GM23338 (cell line): ENCODE measurements around the gene TRAF3IP3. TPM values are rescaled to one million over a fixed set of nuclear protein-coding genes. Genes with fewer than 3 reads are reported as not detected.

Source experiments
- ATAC-seq: fragments of 200-7000 bp; cut with Tn5 transposase; 3 replicates; pipeline ENCODE4 v1.9.1; 2020
- DNase-seq: peaks from one replicate; pipeline ENCODE4 v3.0.0-alpha.2; 2015; ENCODE audit warnings: low spot score
- H2AFZ ChIP-seq: fragments of 200-600 bp; sonication (generic); 2 replicates; pipeline ENCODE4 v1.8.0; 2016; ENCODE audit warnings: antibody characterized with exemption, mild to moderate bottlenecking, moderate library complexity
- H3F3A ChIP-seq: fragments of 200-600 bp; sonication (generic); replicated peaks from 2 replicates; pipeline ENCODE4 v1.8.0; 2017; ENCODE audit warnings: antibody characterized with exemption, mixed run types, low read depth
- H3K27ac ChIP-seq: fragments of 200-600 bp; sonication (generic); 2 replicates; pipeline ENCODE4 v1.6.1; 2016; ENCODE audit warnings: low read depth
- H3K27me3 ChIP-seq: fragments of 200-600 bp; sonication (generic); 2 replicates; pipeline ENCODE4 v1.8.0; 2016; ENCODE audit warnings: mild to moderate bottlenecking, mixed run types, moderate library complexity; ENCODE audit not compliant: insufficient read depth
- H3K36me3 ChIP-seq: fragments of 200-600 bp; sonication (generic); 2 replicates; pipeline ENCODE4 v1.8.0; 2016; ENCODE audit warnings: mild to moderate bottlenecking; ENCODE audit not compliant: insufficient read depth
- H3K4me1 ChIP-seq: fragments of 200-600 bp; sonication (generic); 2 replicates; pipeline ENCODE4 v1.8.0; 2016; ENCODE audit warnings: mild to moderate bottlenecking, moderate library complexity; ENCODE audit not compliant: insufficient read depth
- H3K4me2 ChIP-seq: fragments of 200-600 bp; sonication (generic); 2 replicates; pipeline ENCODE4 v1.7.1; 2017; ENCODE audit warnings: mixed run types
- H3K4me3 ChIP-seq: fragments of 200-600 bp; sonication (generic); 2 replicates; pipeline ENCODE4 v1.6.1; 2016; ENCODE audit warnings: mixed run types
- H3K79me2 ChIP-seq: fragments of 200-600 bp; sonication (generic); replicated peaks from 2 replicates; pipeline ENCODE4 v1.8.0; 2017; ENCODE audit warnings: mild to moderate bottlenecking; ENCODE audit not compliant: insufficient read depth
- H3K9me2 ChIP-seq: fragments of 200-600 bp; sonication (generic); 2 replicates; pipeline ENCODE4 v1.8.0; 2017; ENCODE audit not compliant: insufficient read depth
- H4K20me1 ChIP-seq: fragments of 200-600 bp; sonication (generic); replicated peaks from 2 replicates; pipeline ENCODE4 v1.8.0; 2017; ENCODE audit warnings: mild to moderate bottlenecking; ENCODE audit not compliant: insufficient read depth
- H3K27ac Mint-ChIP-seq: 2 replicates; pipeline ENCODE4 v1.8.0; 2020; ENCODE audit warnings: inconsistent platforms, mild to moderate bottlenecking, moderate library complexity, mixed read lengths
- H3K27me3 Mint-ChIP-seq: 3 replicates; pipeline ENCODE4 v1.8.0; 2022; ENCODE audit warnings: low read depth, mild to moderate bottlenecking, moderate library complexity, mixed read lengths, inconsistent platforms; ENCODE audit not compliant: insufficient read depth, poor library complexity
- H3K36me3 Mint-ChIP-seq: 3 replicates; pipeline ENCODE4 v1.8.0; 2021; ENCODE audit warnings: low read depth, mild to moderate bottlenecking, inconsistent platforms, moderate library complexity, mixed read lengths
- H3K4me1 Mint-ChIP-seq: 3 replicates; pipeline ENCODE4 v1.8.0; 2020; ENCODE audit warnings: mild to moderate bottlenecking, inconsistent platforms, mixed read lengths
- H3K4me3 Mint-ChIP-seq: 3 replicates; pipeline ENCODE4 v1.8.0; 2021; ENCODE audit warnings: moderate library complexity, mild to moderate bottlenecking, inconsistent platforms, mixed read lengths
- H3K9me3 Mint-ChIP-seq: 3 replicates; pipeline ENCODE4 v1.8.0; 2020; ENCODE audit warnings: moderate library complexity, mild to moderate bottlenecking, inconsistent platforms, mixed read lengths
- CREB1 ChIP-seq: fragments of 250-450 bp; sonication (Bioruptor Pico); IDR thresholded peaks from 2 replicates; pipeline ENCODE4 v1.5.0; 2020; ENCODE audit warnings: low read depth, mild to moderate bottlenecking, moderate library complexity
- ETS1 ChIP-seq: IDR thresholded peaks from 2 replicates; pipeline ENCODE4 v1.6.1; 2016; ENCODE audit warnings: antibody characterized with exemption
- JUNB ChIP-seq: IDR thresholded peaks from one replicate; pipeline ENCODE4 v1.6.1; 2016; ENCODE audit warnings: antibody characterized with exemption; ENCODE audit not compliant: unreplicated experiment
- NANOG ChIP-seq: IDR thresholded peaks from 2 replicates; pipeline ENCODE4 v1.6.1; 2016; ENCODE audit warnings: antibody characterized with exemption, borderline replicate concordance
- REST ChIP-seq: IDR thresholded peaks from one replicate; pipeline ENCODE4 v1.6.1; 2018; ENCODE audit warnings: antibody characterized with exemption; ENCODE audit not compliant: unreplicated experiment
- ZNF331 ChIP-seq: fragments of 250-450 bp; sonication (Bioruptor Pico); IDR thresholded peaks from 2 replicates; pipeline ENCODE4 v1.5.0; 2020; ENCODE audit warnings: low read depth, mild to moderate bottlenecking, moderate library complexity
- ZNF462 ChIP-seq: fragments of 250-450 bp; sonication (Bioruptor Pico); IDR thresholded peaks from 2 replicates; pipeline ENCODE4 v1.5.0; 2020; ENCODE audit warnings: mild to moderate bottlenecking, moderate library complexity
- polyA plus RNA-seq: library from polyadenylated mRNA; unstranded; fragments of >200 nt; fragmentation: Nextera tagmentation; extraction: Ambion mirVana; gene quantifications from 2 replicates; pipeline ENCODE4 v1.2.1, GENCODE V29; 2016
- total RNA-seq: library from RNA; depleted of rRNA; stranded (reverse); fragments of >200 nt; shearing (Covaris generic); gene quantifications from 2 replicates; pipeline ENCODE4 v1.2.3, GENCODE V29; 2014

TRAF3IP3 gene
- total and polyA plus RNA-seq, 2 experiments from 2014 or later = not detected

- Mint-ChIP-seq H3K4me3 (no peak overlapping the region), H3K27me3 (peaks cover 2% of the 10 kb centered on the region), H3K9me3 (no peaks in the 10 kb centered on the region), H3K27ac (no peak overlapping the region), H3K4me1 (peaks cover 3% of the 10 kb centered on the region; the same call in 1 of the 3 replicates), H3K36me3 (no peaks in the 10 kb centered on the region)
- TF ChIP-seq JUNB (no peak), CREB1 (CRISPR knock-in tag) (no peak), REST (no peak), ZNF331 (CRISPR knock-in tag) (no peak)
- no peaks in the 10 kb centered on the region for H3K27me3 ChIP-seq
- no peaks in the 10 kb centered on the region for H3K36me3 ChIP-seq
- no peak overlapping the region for H3K4me3 ChIP-seq
- H3K4me1 ChIP-seq = no peaks in the 10 kb centered on the region
- H3K27ac ChIP-seq = no peak overlapping the region
- no peaks in the 10 kb centered on the region for H3K9me2 ChIP-seq
- no peaks in the 10 kb centered on the region for H4K20me1 ChIP-seq
- H3K79me2 ChIP-seq = no peaks in the 10 kb centered on the region
- ATAC-seq (no peak), DNase-seq (no peak)
- no peaks in the 10 kb centered on the region for H3F3A ChIP-seq
- H2AFZ ChIP-seq = no peak overlapping the region
- no peak overlapping the region for H3K4me2 ChIP-seq
Observed at GRCh38 chr1:209737118-209737505, 18.7 kb upstream of the TRAF3IP3 start.

- DNase-seq (no peak), ATAC-seq (no peak)
- Histone ChIP-seq H3K27me3 (no peaks in the 10 kb centered on the region), H3K4me3 (no peak overlapping the region), H3K79me2 (no peaks in the 10 kb centered on the region), H3F3A (no peaks in the 10 kb centered on the region), H3K9me2 (no peaks in the 10 kb centered on the region), H3K27ac (no peak overlapping the region), H2AFZ (no peak overlapping the region), H4K20me1 (no peaks in the 10 kb centered on the region), H3K36me3 (no peaks in the 10 kb centered on the region), H3K4me1 (no peaks in the 10 kb centered on the region), H3K4me2 (no peak overlapping the region)
- H3K36me3 Mint-ChIP-seq = no peaks in the 10 kb centered on the region
- H3K4me1 Mint-ChIP-seq = peaks cover 3% of the 10 kb centered on the region; the same call in 1 of the 3 replicates
- no peak overlapping the region for H3K4me3 Mint-ChIP-seq
- no peaks in the 10 kb centered on the region for H3K9me3 Mint-ChIP-seq
- no peak overlapping the region for H3K27ac Mint-ChIP-seq
- peaks cover 2% of the 10 kb centered on the region for H3K27me3 Mint-ChIP-seq
- no peak for TF ChIP-seq ZNF462 (CRISPR knock-in tag)
- TF ChIP-seq NANOG = no peak
- TF ChIP-seq REST = no peak
- no peak for TF ChIP-seq ETS1
Observed at GRCh38 chr1:209738270-209738669, 17.6 kb upstream of the TRAF3IP3 start.
